H1 (cell line): Measurements from ENCODE around the gene MPPED1. TPM values are rescaled to one million over a fixed set of nuclear protein-coding genes. Genes with fewer than 3 reads are reported as not detected.

Experiments used
- CTCF ChIA-PET: fragments of 300-600 bp; sonication (Branson Sonifier 250); formaldehyde crosslinking; loops from one replicate; lab custom pipeline; 2021; ENCODE audit not compliant: partially characterized antibody; lab: Charles Lee
- POLR2A ChIA-PET: fragments of 300-600 bp; sonication (Branson Sonifier 250); formaldehyde crosslinking; loops from one replicate; lab custom pipeline; 2021; ENCODE audit warnings: inconsistent platforms; ENCODE audit not compliant: partially characterized antibody; lab: Charles Lee
- DNase-seq, 2 experiments: peaks; one replicate each; pipeline versions ENCODE4 v3.0.0 to v3.0.0-alpha.2; 2010 to 2022; ENCODE audit warnings: low spot score in 2 of 2, low read depth in 1 of 2, mixed read lengths in 1 of 2
- FAIRE-seq: peaks from 2 replicates; lab custom pipeline; 2011; peaks lifted over from hg19 to GRCh38; lab: Jason Lieb, UNC
- H2AFZ ChIP-seq: 2 replicates; pipeline ENCODE4 v1.8.1; 2012; ENCODE audit warnings: low read length, inconsistent platforms
- H2AK5ac ChIP-seq: 2 replicates; pipeline ENCODE4 v1.6.1; 2013; ENCODE audit warnings: low read depth, low read length
- H2BK120ac ChIP-seq: replicated peaks from 2 replicates; pipeline ENCODE3; 2013; ENCODE audit warnings: low read depth, low read length, inconsistent platforms
- H2BK12ac ChIP-seq: 2 replicates; pipeline ENCODE4 v1.6.1; 2013; ENCODE audit warnings: low read depth, low read length
- H2BK15ac ChIP-seq: 2 replicates; pipeline ENCODE4 v1.6.1; 2013; ENCODE audit warnings: low read length
- H2BK20ac ChIP-seq: 2 replicates; pipeline ENCODE4 v1.6.1; 2013; ENCODE audit warnings: low read length
- H2BK5ac ChIP-seq: 2 replicates; pipeline ENCODE4 v1.6.1; 2013; ENCODE audit warnings: low read depth, low read length
- H3K14ac ChIP-seq: 2 replicates; pipeline ENCODE4 v1.6.1; 2013; ENCODE audit warnings: inconsistent platforms; ENCODE audit not compliant: insufficient read length
- H3K18ac ChIP-seq: 2 replicates; pipeline ENCODE4 v1.6.1; 2013; ENCODE audit warnings: low read length; ENCODE audit errors: extremely low read depth
- H3K23ac ChIP-seq: 2 replicates; pipeline ENCODE4 v1.6.1; 2013; ENCODE audit warnings: inconsistent platforms; ENCODE audit not compliant: insufficient read length
- H3K23me2 ChIP-seq: 2 replicates; pipeline ENCODE4 v1.6.1; 2013; ENCODE audit warnings: low read depth, low read length
- H3K27ac ChIP-seq: 2 replicates; pipeline ENCODE4 v1.6.1; 2011; ENCODE audit warnings: low read depth, low read length, inconsistent platforms
- H3K27me3 ChIP-seq, 4 experiments: replicated peaks in 1 of 4; 1 replicate in 1 of 4; 2 replicates in 3 of 4; pipeline versions ENCODE4 v1.6.1 to v1.8.1; 2011 to 2013; ENCODE audit warnings: low read length in 3 of 4, mild to moderate bottlenecking in 3 of 4, inconsistent platforms in 2 of 4, mixed read lengths in 2 of 4, moderate library complexity in 1 of 4; ENCODE audit not compliant: control insufficient read depth in 3 of 4, insufficient read depth in 3 of 4; ENCODE audit errors: extremely low read depth in 1 of 4
- H3K36me3 ChIP-seq, 4 experiments: 2 replicates each; pipeline versions ENCODE4 v1.6.1 to v1.8.1; 2011 to 2013; ENCODE audit warnings: mild to moderate bottlenecking in 4 of 4, low read length in 3 of 4, moderate library complexity in 2 of 4, control low read depth in 1 of 4, inconsistent platforms in 1 of 4; ENCODE audit not compliant: insufficient read depth in 4 of 4, control insufficient read depth in 2 of 4
- H3K4ac ChIP-seq: replicated peaks from 2 replicates; pipeline ENCODE3; 2013; ENCODE audit warnings: low read length, low read depth, mixed read lengths, inconsistent platforms; ENCODE audit not compliant: insufficient read length
- H3K4me1 ChIP-seq, 4 experiments: replicated peaks in 1 of 4; 1 replicate in 1 of 4; 2 replicates in 3 of 4; pipeline versions ENCODE4 v1.6.1 to v1.8.1; 2011 to 2013; ENCODE audit warnings: low read length in 3 of 4, inconsistent platforms in 2 of 4, mixed read lengths in 1 of 4; ENCODE audit not compliant: insufficient read depth in 4 of 4, control insufficient read depth in 3 of 4
- H3K4me2 ChIP-seq, 2 experiments: 2 replicates each; pipeline versions ENCODE4 v1.6.1 to v1.8.1; 2011 to 2013; ENCODE audit warnings: low read depth in 2 of 2, low read length in 2 of 2, control low read depth in 1 of 2, inconsistent platforms in 1 of 2, mild to moderate bottlenecking in 1 of 2; ENCODE audit not compliant: insufficient read depth in 1 of 2
- H3K4me3 ChIP-seq, 4 experiments: fragments of 200-600, 300-600 bp in 1 of 4; sonication (generic), shearing (Covaris generic), sonication (Bioruptor Twin) in 1 of 4; 2 replicates each; pipeline versions ENCODE4 v1.5.1 to v1.8.1; 2011 to 2016; ENCODE audit warnings: low read length in 4 of 4, low read depth in 3 of 4, control low read depth in 2 of 4, inconsistent platforms in 2 of 4, mild to moderate bottlenecking in 2 of 4, mixed read lengths in 1 of 4, moderate library complexity in 1 of 4; ENCODE audit not compliant: insufficient read depth in 2 of 4; ENCODE audit errors: extremely low read depth in 1 of 4
- H3K56ac ChIP-seq: replicated peaks from 2 replicates; pipeline ENCODE3; 2013; ENCODE audit warnings: low read depth, mild to moderate bottlenecking, mixed read lengths, low read length, inconsistent platforms; ENCODE audit not compliant: insufficient read length
- H3K79me1 ChIP-seq: 2 replicates; pipeline ENCODE4 v1.6.1; 2013; ENCODE audit warnings: low read depth, low read length, control low read depth
- H3K79me2 ChIP-seq, 2 experiments: 2 replicates each; pipeline versions ENCODE4 v1.6.1 to v1.8.1; 2012 to 2013; ENCODE audit warnings: low read length in 2 of 2, mild to moderate bottlenecking in 2 of 2, inconsistent platforms in 1 of 2; ENCODE audit not compliant: insufficient read depth in 2 of 2, control insufficient read depth in 1 of 2
- H3K9ac ChIP-seq, 4 experiments: replicated peaks in 1 of 4; 1 replicate in 1 of 4; 2 replicates in 3 of 4; pipeline versions ENCODE4 v1.6.1 to v1.8.1; 2011 to 2013; ENCODE audit warnings: low read depth in 3 of 4, low read length in 3 of 4, control low read depth in 2 of 4, mild to moderate bottlenecking in 2 of 4, moderate library complexity in 2 of 4, inconsistent platforms in 1 of 4; ENCODE audit errors: extremely low read depth in 1 of 4
- H3K9me3 ChIP-seq, 2 experiments: 2 replicates each; pipeline versions ENCODE4 v1.6.1 to v1.8.1; 2012 to 2013; ENCODE audit warnings: mild to moderate bottlenecking in 2 of 2, moderate library complexity in 2 of 2, control low read depth in 1 of 2, inconsistent platforms in 1 of 2, low read depth in 1 of 2, low read length in 1 of 2, mixed read lengths in 1 of 2; ENCODE audit not compliant: insufficient read depth in 2 of 2
- H4K20me1 ChIP-seq, 2 experiments: replicated peaks in 1 of 2; 2 replicates each; pipeline versions ENCODE3 to v1.8.1; 2011 to 2013; ENCODE audit warnings: inconsistent platforms in 2 of 2, low read length in 2 of 2, mild to moderate bottlenecking in 1 of 2; ENCODE audit not compliant: insufficient read depth in 2 of 2, control insufficient read depth in 1 of 2
- H4K5ac ChIP-seq: 2 replicates; pipeline ENCODE4 v1.6.1; 2013; ENCODE audit warnings: low read length, low read depth, mixed read lengths, inconsistent platforms; ENCODE audit not compliant: insufficient read length
- H4K8ac ChIP-seq: 2 replicates; pipeline ENCODE4 v1.8.0; 2013; ENCODE audit warnings: mild to moderate bottlenecking, moderate library complexity, low read length, inconsistent platforms; ENCODE audit not compliant: insufficient read depth; ENCODE audit errors: extremely low read depth
- H4K91ac ChIP-seq: replicated peaks from 2 replicates; pipeline ENCODE3; 2013; ENCODE audit warnings: low read length, mixed read lengths, inconsistent platforms; ENCODE audit not compliant: insufficient read length
- ATF3 ChIP-seq: IDR thresholded peaks from 2 replicates; pipeline ENCODE4 v1.6.1; 2011; ENCODE audit warnings: low read depth, mild to moderate bottlenecking, low read length; ENCODE audit not compliant: insufficient read depth
- CTCF ChIP-seq, 3 experiments: IDR thresholded peaks; 1 replicate in 2 of 3; 2 replicates in 1 of 3; pipeline versions ENCODE4 v1.5.1 to v1.6.1; 2011; ENCODE audit warnings: low read length in 3 of 3, mild to moderate bottlenecking in 3 of 3, inconsistent platforms in 2 of 3, low read depth in 1 of 3, moderate library complexity in 1 of 3; ENCODE audit not compliant: insufficient read depth in 1 of 3; ENCODE audit errors: control extremely low read depth in 1 of 3
- JUN ChIP-seq: IDR thresholded peaks from 2 replicates; pipeline ENCODE4 v1.6.1; 2011; ENCODE audit warnings: low read depth, mild to moderate bottlenecking, improper control_type of control experiment, low read length
- JUND ChIP-seq: IDR thresholded peaks from 2 replicates; pipeline ENCODE4 v1.6.1; 2011; ENCODE audit warnings: mild to moderate bottlenecking, improper control_type of control experiment, low read length
- KDM1A ChIP-seq: fragments of 200-600, 300-600 bp; sonication (generic); IDR thresholded peaks from 2 replicates; pipeline ENCODE4 v1.7.1; 2016; ENCODE audit warnings: mild to moderate bottlenecking, low read length, borderline replicate concordance
- RBBP5 ChIP-seq: IDR thresholded peaks from 2 replicates; pipeline ENCODE4 v1.7.1; 2012; ENCODE audit warnings: low read depth, mild to moderate bottlenecking, inconsistent platforms, low read length, moderate library complexity, borderline replicate concordance
- RXRA ChIP-seq: IDR thresholded peaks from 2 replicates; pipeline ENCODE4 v1.6.1; 2011; ENCODE audit warnings: low read depth, mild to moderate bottlenecking, low read length, moderate library complexity; ENCODE audit not compliant: insufficient read depth
- SIX5 ChIP-seq: IDR thresholded peaks from 2 replicates; pipeline ENCODE4 v1.6.1; 2011; ENCODE audit warnings: mild to moderate bottlenecking, low read depth, low read length
- TEAD4 ChIP-seq: IDR thresholded peaks from 2 replicates; pipeline ENCODE4 v1.6.1; 2012; ENCODE audit warnings: low read depth, low read length, inconsistent platforms, mixed read lengths
- WGBS, 2 experiments: shearing (Covaris generic) in 1 of 2; methylation state at CpG; one replicate each; pipeline versions ENCODE4 v1.1.6 to v1.1.7; 2013 to 2015; ENCODE audit warnings: low lambda C conversion rate in 2 of 2, mixed read lengths in 2 of 2, inconsistent platforms in 1 of 2, low coverage in 1 of 2, missing lambda C conversion rate in 1 of 2; ENCODE audit not compliant: insufficient replicate concordance in 2 of 2, insufficient coverage in 1 of 2, insufficient read length in 1 of 2; ENCODE audit errors: extremely low coverage in 1 of 2, missing lambda C conversion rate in 1 of 2; 5-methylcytosine and 5-hydroxymethylcytosine counted together
- polyA plus RNA-seq, 7 experiments: library from polyadenylated mRNA; depleted of rRNA in 3 of 7; stranded (reverse) in 5 of 7; unstranded in 2 of 7; fragments of >200 nt in 5 of 7; fragments of 200-250 nt in 2 of 7; gene quantifications; 1 replicate in 5 of 7; 2 replicates in 1 of 7; 4 replicates in 1 of 7; pipeline versions ENCODE4 v1.2.1 to v1.2.3, GENCODE V29; 2011 to 2013; ENCODE audit warnings: missing spikeins in 2 of 7, mixed read lengths in 2 of 7
- total RNA-seq: library from RNA; stranded (reverse); fragmentation: NEBNext Ultra II Directional; extraction: Animal tissue kit (Norgen Biotek cat#: 25700); gene quantifications from 2 replicates; pipeline ENCODE4 v1.2.1, GENCODE V29; 2021

MPPED1 gene
- total and polyA plus RNA-seq, 2 of the 8 experiments (the other 6 are each of a cell fraction or from before 2014, with no cell fraction given): 0.29 to 0.37 TPM

- H4K8ac ChIP-seq: no peak overlapping the region
- H3K9me3 ChIP-seq: peaks cover 5 to 11% of the 10 kb centered on the region in 2 experiments; a peak in 3 of 4 replicates
- ChIA-PET POLR2A (no interaction called here), CTCF (interaction anchor here (0.7 to 1.1 kb wide), 2 partner anchors 263 to 404 kb away, joined by 3 read pairs; no protein-coding TSS in a partner anchor)
- no peaks in the 10 kb centered on the region for H3K79me1 ChIP-seq
- H3K4ac ChIP-seq: no peak overlapping the region
- no peak overlapping the region for H3K27ac ChIP-seq
- H2AFZ ChIP-seq: no peak overlapping the region
- H3K14ac ChIP-seq: no peak overlapping the region
- H3K4me2 ChIP-seq: no peak overlapping the region
- H2BK15ac ChIP-seq: no peak overlapping the region
- no peak overlapping the region for H2BK120ac ChIP-seq
- no peak overlapping the region for H2BK20ac ChIP-seq
- no peak overlapping the region for H4K5ac ChIP-seq
- H2BK5ac ChIP-seq: no peak overlapping the region
- no peak overlapping the region for H3K23ac ChIP-seq
- DNase-seq (no peak), FAIRE-seq (no peak)
- no peak overlapping the region for H3K18ac ChIP-seq
- H3K9ac ChIP-seq: no peak overlapping the region
- H3K4me1 ChIP-seq: no peaks in the 10 kb centered on the region
- no peak overlapping the region for H2AK5ac ChIP-seq
- no peaks in the 10 kb centered on the region for H3K79me2 ChIP-seq
- H3K56ac ChIP-seq: no peak overlapping the region
- no peak overlapping the region for H2BK12ac ChIP-seq
- 92% methylated on average over 14 of the region's 14 CpGs; no CpG with 5 or more reads in 1 of the 2 experiments for WGBS, 2 experiments
- no peak overlapping the region for H4K91ac ChIP-seq
- no peak overlapping the region for H3K4me3 ChIP-seq
- H3K36me3 ChIP-seq: no peaks in the 10 kb centered on the region
- no peaks in the 10 kb centered on the region for H3K23me2 ChIP-seq
- H4K20me1 ChIP-seq: no peaks in the 10 kb centered on the region
- H3K27me3 ChIP-seq: no peaks in the 10 kb centered on the region
- TF ChIP-seq JUN (no peak), RBBP5 (no peak), TEAD4 (no peak), KDM1A (no peak), SIX5 (no peak), JUND (no peak), CTCF (IDR thresholded peaks at IDR 0.05; ENCODE audit: control extremely low read depth in 1 of 3, insufficient read depth in 1 of 3, low read depth in 1 of 3, low read length in 3 of 3) (no peak), RXRA (no peak), ATF3 (no peak)
Observed at GRCh38 chr22:43537019-43537585, 125.3 kb downstream of the MPPED1 start.
